Mucosa of descending colon (tissue), 3 donors: ENCODE results near the gene DPPA3. TPM values are rescaled to one million over a fixed set of nuclear protein-coding genes. Genes with fewer than 3 reads are reported as not detected.

Experiments
- ATAC-seq: fragments of 200-7000 bp; cut with Tn5 transposase; one replicate; pipeline ENCODE4 v1.9.1; 2020; ENCODE audit warnings: mild to moderate bottlenecking, moderate library complexity
- DNase-seq, 3 donors: peaks; one replicate each; pipeline ENCODE4 v3.0.0-alpha.2; 2020
- H3K36me3 ChIP-seq: fragments of 200-600 bp; one replicate; pipeline ENCODE4 v1.8.0; 2021; ENCODE audit warnings: low read depth, mild to moderate bottlenecking
- H3K4me1 ChIP-seq: fragments of 200-600 bp; one replicate; pipeline ENCODE4 v1.8.0; 2021; ENCODE audit warnings: low read depth, mild to moderate bottlenecking
- H3K4me3 ChIP-seq: fragments of 200-600 bp; one replicate; pipeline ENCODE4 v1.8.0; 2021; ENCODE audit warnings: mild to moderate bottlenecking
- H3K9me3 ChIP-seq: fragments of 200-600 bp; one replicate; pipeline ENCODE4 v1.8.0; 2021; ENCODE audit warnings: mild to moderate bottlenecking
- intact Hi-C, 2 donors: fragments of 100-400 bp; cut with DNase I in 1 of 2; cut with micrococcal nuclease in 1 of 2; formaldehyde crosslinking; loops; one replicate each; pipeline versions ENCODE4 v1.11.0 to v1.11.1; 2022; cut with DNase I, micrococcal nuclease
- total RNA-seq, 3 donors: library from RNA; stranded (reverse); fragmentation: NEBNext Ultra II Directional in 2 of 3; extraction: Animal tissue kit (Norgen Biotek cat#: 25700) in 2 of 3; gene quantifications; one replicate each; pipeline versions ENCODE4 v1.2.1 to v1.2.4, GENCODE V29; 2021 to 2023
- TF ChIP-seq, protein P1 (sequence below): fragments of 200-600 bp; IDR thresholded peaks from one replicate; pipeline ENCODE4 v1.8.0; 2022; ENCODE audit warnings: antibody characterized with exemption, mild to moderate bottlenecking
- donor health status: DM: no; HTN: no; CAD: no; lungs with moderate emphysema.
- donor health status: DM: no; HTN: no; CAD: no.
- donor health status: DM: no; HTN: yes; CAD: no.

Gene DPPA3
- total RNA-seq, 3 donors from 2014 or later = not detected

DNA sequence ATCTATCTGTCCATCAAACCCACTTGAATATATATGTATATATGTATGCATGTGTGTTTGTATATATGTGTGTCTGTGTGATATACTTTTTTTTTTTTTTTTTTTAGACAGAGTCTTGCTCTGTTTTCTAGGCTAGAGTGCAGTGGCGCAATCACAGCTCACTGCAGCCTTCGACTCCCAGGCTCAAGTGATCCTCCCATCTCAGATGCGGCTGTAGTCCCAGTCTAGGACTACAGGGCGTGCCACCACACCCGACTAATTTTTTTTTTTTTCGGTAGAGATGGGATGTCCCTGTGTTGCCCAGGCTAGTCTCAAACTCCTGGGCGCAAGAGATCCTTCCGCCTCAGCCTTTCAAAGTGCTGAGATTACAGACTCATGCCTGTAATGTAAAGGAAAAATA, 32.5 kb upstream of the DPPA3 start:
- intact Hi-C loops = no loop called here
- Histone ChIP-seq H3K36me3 (no peaks in the 10 kb centered on the region), H3K9me3 (no peaks in the 10 kb centered on the region), H3K4me1 (no peaks in the 10 kb centered on the region), H3K4me3 (no peak overlapping the region)
- TF ChIP-seq, protein P1, sequence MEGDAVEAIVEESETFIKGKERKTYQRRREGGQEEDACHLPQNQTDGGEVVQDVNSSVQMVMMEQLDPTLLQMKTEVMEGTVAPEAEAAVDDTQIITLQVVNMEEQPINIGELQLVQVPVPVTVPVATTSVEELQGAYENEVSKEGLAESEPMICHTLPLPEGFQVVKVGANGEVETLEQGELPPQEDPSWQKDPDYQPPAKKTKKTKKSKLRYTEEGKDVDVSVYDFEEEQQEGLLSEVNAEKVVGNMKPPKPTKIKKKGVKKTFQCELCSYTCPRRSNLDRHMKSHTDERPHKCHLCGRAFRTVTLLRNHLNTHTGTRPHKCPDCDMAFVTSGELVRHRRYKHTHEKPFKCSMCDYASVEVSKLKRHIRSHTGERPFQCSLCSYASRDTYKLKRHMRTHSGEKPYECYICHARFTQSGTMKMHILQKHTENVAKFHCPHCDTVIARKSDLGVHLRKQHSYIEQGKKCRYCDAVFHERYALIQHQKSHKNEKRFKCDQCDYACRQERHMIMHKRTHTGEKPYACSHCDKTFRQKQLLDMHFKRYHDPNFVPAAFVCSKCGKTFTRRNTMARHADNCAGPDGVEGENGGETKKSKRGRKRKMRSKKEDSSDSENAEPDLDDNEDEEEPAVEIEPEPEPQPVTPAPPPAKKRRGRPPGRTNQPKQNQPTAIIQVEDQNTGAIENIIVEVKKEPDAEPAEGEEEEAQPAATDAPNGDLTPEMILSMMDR = no peak
- ATAC-seq = no peak
- no peak for DNase-seq

DNA sequence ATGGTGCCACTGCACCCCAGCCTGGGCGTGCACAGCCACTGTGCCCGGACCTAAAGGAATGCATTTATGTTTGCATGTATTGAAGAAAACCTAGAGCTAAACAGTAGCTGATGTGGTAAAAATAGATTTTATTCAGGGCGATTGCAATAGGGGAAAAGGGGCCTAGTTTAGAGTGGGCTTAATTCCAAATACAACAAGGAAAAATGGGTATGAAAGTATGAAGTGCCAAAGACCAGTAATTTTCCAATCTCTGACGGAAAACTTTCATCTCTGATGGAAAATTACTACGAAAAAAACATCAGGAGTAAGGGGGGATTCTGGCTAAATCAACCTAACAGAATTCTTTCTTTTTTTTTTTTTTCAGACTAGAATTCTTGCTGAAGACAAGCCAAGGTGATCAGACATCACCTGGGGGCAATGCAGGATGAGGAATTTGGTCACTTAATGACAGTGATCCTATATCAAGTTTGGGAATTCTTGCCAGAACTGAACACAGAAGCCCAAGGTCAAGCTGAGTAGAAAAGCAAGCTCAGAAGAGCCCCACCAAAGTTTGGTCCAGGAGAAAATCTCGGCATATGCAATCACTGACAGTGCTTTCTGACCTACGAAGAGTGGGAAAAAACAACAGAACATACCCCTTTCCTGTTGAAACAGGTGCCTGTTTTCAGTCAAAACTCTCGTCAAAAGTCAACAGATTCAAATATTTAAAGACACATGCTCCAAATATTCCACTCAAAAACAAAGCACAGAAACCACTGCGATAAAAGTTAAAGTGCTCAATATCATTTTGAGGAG, 31.8 kb upstream of the DPPA3 start:
- DNase-seq (no peak), ATAC-seq (no peak)
- TF ChIP-seq, protein P1 = no peak
- intact Hi-C loops = no loop called here
- H3K9me3 ChIP-seq = no peaks in the 10 kb centered on the region
- no peaks in the 10 kb centered on the region for H3K4me1 ChIP-seq
- no peaks in the 10 kb centered on the region for H3K36me3 ChIP-seq
- H3K4me3 ChIP-seq = no peak overlapping the region

DNA sequence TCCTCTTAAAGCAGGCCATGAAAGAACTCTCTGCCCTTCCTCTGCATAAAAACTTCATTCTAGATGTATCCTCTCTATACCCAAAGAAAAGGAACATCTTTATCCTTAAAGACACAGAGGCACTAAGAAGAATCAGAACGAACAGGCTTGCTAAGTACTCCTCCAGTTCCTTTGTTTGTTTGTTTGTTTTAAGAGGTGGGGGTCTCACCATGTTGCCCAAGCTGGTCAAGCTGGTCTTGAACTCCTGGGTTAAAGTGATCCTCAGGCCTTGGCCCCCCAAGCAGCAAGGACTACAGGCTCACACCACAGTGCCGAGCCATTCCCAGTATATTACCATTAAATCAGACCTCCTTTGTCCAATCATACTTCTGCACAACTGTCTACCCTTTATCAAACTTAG, 29.7 kb upstream of the DPPA3 start:
- TF ChIP-seq, protein P1 = no peak
- Histone ChIP-seq H3K4me1 (no peaks in the 10 kb centered on the region), H3K36me3 (no peaks in the 10 kb centered on the region), H3K9me3 (no peaks in the 10 kb centered on the region), H3K4me3 (no peak overlapping the region)
- ATAC-seq (no peak), DNase-seq (no peak)
- intact Hi-C loops = no loop called here

DNA sequence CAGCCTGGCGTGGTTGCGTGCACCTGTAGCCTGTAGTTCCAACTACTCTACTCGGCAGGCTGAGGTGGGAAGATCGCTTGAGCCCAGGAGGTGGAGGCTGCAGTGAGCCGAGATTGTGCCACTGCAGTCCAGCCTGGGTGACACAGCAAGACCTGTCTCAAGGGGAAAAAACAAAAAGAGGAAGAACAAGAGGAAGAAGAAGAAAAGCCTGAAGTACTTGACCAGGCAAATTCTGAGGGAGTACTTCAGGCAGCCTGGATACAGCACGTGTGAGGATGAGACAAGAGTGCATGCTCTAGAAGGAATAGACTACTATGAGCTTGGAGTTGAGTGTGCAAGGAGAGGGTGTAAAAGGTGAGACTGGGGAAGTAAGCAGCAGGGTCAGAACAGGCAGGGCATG, 17.4 kb upstream of the DPPA3 start:
- intact Hi-C loops = no loop called here
- no peaks in the 10 kb centered on the region for H3K9me3 ChIP-seq
- no peak overlapping the region for H3K4me3 ChIP-seq
- no peaks in the 10 kb centered on the region for H3K36me3 ChIP-seq
- DNase-seq = no peak
- TF ChIP-seq, protein P1 = no peak
- no peaks in the 10 kb centered on the region for H3K4me1 ChIP-seq
- peak; percentile 8 for ATAC-seq

DNA sequence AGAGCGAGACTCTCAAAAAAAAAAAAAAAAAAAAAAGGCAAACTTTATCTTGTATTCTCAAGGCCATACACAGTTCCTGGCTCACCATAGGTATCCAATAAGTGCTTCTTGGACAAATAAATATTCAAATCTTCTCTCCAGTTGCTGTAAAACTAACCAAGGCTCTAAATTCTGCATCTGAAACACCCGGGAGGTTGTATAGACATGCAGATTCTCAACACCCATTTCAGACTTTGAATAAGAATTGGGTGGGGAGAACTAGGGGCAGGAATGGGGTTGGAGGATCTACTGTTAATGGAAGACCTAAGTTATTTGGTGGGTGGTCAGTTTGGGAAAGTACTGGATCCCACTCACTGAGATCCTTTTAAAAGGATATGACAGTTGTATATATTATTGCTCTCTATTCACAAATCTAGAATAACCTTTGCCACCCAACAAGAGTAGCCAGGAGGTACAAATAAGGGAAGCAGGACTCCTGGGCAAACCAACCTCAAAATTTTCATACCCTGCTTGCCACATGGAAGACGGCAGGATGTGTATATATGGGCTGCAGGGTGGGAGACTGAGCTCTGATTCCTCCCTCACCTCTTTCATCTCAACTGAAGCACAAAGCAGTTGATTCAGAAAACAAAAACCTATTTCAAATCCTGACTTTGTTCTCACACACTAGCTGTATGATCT, 16.5 kb upstream of the DPPA3 start:
- ATAC-seq (no peak), DNase-seq (no peak)
- H3K4me1 ChIP-seq = no peaks in the 10 kb centered on the region
- TF ChIP-seq, protein P1 = no peak
- no peaks in the 10 kb centered on the region for H3K36me3 ChIP-seq
- intact Hi-C loops = no loop called here
- no peaks in the 10 kb centered on the region for H3K9me3 ChIP-seq
- no peak overlapping the region for H3K4me3 ChIP-seq
